Activated CD4-positive, CD25-positive, alpha-beta regulatory T cell (primary cell): ENCODE results near the gene CGB1.

ENCODE experiments used
- DNase-seq, 4 experiments: peaks; one replicate each; lab custom pipeline; 2025; lab: John Stamatoyannopoulos, UW

Gene CGB1

DNA sequence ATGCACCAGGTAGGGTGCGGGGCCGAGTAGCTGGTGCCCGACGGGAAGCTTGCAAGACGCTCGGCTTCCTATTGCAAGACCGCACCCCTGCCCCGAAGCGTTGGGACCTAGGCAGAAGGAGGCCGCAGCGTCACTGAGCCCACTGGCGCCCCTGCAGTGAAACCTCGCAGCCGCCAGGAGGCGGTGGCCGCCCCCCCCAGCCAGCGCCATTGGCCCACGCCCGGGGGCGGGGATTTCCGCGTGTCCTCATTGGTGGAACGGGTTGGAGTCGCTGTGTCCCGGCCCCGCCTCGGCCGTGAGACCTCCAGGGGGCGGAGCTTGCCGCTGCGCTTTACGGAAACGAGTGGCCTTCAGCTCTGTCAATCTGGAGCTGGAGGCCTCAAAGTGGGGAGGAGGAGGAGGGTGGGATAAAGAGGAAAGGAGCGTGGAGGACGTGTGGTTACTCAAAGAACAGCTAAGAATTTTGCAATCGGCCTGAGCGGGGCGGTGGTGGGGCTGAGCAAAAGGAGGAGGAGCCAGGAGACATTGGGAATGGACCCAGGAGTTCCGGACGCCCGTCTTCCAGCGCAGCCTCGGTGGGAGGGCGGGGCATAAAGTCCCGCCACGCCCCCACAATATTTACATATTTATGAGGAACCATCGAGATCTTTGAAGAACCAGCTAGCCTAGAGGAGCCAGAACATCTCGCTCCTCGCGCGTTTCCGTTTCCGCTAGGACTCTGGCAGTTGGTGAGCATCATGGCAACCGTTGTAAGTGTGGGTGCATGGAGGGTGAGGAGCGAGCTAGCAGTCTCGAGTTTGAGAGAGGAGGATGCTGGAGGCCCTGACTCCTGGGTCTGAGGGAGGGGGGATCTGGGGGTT, 43.3 kb downstream of the CGB1 start, which contains the start of the genes GYS1 and RUVBL2:
Gene GYS1, minus strand, starts transcription at position 135 of the 860 bp plus-strand sequence. CDS start 197 bp downstream, outside the sequence.
Gene RUVBL2, plus strand, starts transcription at position 713 of the 860 bp plus-strand sequence. Its CDS starts 25 bp downstream, at position 738.
- DNase-seq = peak; percentile 98 to 99 (median 98)

DNA sequence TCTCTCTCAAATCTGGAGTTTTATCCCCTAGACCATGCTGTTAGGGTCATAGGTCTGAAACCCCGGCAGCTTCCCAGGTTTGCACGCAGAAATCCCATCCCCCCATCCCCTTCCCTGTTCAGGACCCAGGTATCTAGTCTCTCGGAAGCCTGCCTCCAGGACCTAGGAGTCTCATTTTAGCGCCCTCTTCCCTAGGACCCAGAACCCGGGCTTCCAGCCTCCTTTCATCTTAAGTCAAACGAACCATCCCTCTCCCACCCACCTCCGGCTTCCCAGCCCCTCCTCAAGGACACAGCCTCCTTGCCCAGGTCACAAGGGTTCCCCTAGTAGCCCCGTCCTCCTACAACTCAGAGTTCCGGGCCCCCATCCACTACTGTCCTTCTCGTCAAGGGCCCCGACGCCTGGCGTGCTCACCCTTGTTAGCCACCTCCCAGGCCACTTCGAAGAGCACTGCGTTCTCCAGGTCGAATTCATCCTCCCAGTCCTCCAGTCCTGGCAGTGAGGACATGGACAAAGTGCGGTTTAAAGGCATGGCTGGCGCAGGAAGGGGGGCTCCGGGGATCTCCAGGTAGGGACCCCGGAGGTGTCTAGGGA, 44.0 kb downstream of the CGB1 start:
- no peak for DNase-seq

DNA sequence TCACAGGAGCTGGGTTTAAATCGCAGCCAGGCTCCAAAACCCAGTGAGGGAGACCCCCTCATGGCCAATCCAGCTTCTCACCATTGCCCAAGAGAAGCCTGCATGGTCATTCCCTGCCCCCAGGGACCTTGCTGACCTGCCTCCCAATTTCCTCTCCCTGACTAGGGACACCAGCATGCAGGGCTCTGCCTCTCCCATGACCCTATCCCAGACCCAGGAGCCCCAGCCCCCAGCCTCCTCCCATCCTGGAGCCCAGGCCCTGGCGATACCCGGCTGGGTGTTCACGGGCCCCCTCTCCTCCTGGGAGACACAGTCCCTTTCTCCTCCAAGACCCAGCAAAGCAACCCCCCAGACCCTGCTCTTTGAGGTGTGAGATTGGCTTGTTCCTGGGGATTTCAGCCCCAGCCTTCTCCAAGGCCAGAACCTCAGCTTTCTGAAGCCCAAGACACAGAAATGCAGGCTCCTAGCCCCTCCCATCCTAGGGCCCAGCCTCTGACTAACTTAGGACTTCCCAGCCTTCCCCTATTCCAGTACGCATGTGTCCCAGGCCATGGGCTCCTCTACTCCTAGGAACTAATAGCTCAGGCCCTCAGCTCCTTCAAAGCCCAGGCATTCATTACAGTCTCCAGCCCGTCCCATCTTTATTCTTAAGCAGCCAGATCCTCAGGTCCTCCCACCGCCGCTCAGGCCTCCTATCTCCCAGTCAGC, 44.7 kb downstream of the CGB1 start:
- DNase-seq = no peak

DNA sequence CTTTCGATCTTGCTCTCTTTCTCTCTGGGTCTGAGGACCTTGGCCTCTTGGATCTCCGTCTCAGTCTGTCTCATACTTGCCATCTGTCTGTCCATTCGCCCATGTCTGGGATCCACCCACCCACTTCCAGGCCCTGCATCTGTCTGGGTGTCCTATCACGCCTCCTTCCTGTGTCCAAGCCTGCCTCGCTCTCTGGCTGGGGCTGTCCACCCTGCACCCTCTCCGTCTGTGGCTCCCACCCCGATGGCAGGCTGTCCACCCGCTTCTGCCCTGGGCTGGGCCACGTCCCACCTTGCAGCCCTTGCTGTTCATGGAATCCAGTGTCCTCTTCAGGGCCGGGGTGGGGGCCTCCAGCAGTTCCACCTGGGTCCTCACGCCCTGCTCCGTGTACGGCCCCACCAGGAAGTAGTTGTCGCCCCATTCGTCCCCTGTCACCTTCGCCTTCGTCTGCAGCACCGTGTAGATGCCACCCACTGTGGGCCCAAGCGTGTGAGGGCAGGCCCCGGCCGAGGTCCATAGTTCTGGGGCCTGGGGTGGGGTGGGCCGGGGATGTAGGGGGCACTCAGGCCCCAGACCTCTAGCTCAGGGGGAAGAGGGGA, 45.6 kb downstream of the CGB1 start:
- no peak for DNase-seq

DNA sequence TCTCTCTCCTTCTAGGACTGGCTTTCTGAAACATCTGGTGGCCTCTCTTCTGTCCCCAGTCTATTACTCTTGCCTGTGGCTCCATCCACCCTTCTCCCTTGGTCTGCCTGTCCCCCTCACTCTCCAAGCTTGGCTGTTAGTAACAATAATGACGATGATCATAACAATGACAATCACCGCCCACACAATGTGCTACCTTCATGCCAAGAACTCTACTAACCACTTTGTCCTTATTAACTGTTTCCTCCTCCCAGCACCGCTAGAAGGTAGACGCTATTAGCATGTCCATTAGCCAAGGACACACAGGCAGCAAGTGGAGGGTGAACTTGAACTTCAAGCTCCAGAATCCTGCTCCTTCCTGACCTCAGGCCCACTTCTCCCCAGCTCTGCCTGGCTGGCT, 46.3 kb downstream of the CGB1 start:
- no peak for DNase-seq

DNA sequence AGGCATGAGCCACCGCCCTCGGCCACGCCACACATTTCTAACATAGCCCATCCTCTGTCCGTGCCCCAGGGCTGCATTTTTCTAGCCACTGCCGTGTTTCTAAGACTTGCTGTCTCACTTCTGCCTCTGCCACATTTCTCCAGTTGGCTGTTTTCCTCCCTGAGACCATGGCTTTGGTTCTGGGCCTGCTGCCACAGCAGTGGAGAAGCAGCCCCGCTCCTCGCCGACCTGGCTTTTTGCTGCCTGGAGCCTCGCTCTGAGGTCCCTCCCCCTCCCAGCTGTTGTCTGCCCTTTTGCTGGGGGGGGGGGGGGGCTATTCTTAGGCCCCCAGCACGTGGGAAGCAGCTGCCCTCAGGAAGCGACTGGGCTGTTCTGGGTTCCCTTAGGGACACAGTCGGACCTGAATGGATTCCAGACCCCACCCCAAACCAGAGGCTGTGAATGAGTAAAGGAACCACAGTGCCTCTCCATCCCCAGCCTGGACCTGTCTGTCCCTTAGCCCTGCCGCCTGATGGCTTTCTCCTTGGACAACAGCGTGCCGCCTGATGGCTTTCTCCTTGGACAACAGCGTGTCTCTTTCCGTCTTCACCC, 46.9 kb downstream of the CGB1 start:
- DNase-seq = no peak

DNA sequence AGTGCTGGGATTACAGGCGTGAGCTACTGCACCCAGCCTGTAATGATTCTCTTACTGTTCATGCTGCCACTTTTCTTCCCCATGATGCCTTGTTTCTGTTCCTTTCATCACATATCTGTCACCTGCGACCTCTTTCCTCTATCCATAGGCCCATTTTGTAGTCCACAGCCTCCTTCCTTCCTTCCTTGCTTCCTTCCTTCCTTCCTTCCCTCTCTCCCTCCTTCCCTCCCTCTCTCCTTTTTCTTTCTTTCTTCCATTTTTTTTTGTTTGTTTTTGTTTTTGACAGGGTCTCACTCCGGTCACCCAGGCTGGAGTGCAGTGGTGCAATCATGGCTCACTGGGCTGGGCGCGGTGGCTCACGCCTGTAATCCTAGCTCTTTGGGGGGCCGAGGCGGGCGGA, 47.8 kb downstream of the CGB1 start:
- DNase-seq = no peak

DNA sequence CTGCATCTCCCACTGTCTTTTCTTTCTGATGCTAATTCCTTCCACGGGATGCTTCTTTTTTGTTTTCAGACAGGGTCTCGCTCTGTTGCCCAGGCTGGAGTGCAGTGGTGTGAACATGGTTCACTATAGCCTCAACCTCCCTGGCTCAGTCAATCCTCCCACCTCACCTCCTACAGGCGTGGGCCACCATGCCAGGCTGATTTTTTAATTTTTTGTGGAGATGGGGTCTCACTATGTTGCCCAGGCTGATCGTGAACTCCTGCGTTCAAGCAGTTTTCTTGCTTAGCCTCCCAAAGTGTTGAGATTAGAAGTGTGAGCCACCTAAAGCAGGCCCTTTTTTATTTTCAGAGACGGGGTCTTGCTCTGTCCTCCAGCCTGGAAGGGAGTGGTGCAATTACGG, 48.4 kb downstream of the CGB1 start:
- no peak for DNase-seq

DNA sequence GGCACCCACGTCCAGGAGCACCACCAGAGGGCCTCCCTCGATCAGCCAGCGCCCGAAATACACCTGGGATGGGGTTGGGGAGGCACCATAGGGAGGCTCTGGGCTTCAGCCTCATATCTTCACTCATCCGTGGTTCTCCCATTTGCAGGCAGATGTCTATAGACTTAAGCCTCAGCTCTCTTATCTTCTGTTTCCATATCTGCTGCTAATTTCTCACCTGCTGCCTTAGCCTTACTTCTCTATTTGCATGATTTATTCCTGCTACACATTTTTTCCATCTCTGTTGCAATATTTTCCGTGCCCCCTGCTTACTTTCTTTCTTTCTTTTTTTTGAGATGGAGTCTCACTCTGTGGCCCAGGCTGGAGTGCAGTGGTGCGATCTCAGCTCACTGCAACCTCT, 49.4 kb downstream of the CGB1 start:
- no peak for DNase-seq

DNA sequence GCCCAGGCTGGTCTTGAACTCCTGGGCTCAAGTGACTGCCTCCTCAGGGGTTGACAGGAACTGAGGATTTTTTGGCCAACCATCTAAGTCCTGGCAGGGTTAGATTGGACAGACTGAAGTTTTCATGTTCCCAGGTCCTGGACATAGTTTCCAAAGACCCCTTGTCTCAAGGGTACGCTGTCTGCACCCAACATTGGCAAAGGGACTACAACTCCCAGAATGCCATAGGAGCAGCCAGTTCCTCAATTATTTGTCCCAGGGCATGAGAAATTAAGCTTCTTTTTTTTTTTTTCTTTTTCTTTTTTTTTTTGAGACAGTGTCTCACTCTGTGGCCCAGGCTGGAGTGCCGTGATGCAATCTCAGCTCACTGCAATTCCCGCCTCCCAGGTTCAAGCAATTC, 50.5 kb downstream of the CGB1 start:
- no peak for DNase-seq

DNA sequence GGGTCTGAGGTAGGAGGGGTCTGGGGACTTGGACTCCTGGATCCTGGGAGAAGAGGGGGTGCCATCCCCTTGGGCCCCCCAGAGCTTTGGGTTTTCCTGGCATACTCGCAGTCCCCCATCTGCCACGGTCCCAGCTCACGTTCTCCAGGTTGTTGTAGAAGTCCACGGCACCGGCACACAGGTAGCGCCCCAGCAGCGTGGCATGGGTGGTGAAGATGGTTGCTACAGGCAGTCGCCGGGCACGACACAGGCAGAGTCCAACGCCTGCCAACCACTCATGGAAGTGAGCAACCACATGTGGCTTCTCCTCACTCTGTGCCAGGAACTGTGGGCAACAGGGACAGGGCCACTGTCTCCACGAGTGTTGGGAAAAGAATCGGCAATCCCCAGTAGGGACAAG, 51.0 kb downstream of the CGB1 start:
- no peak for DNase-seq
